ENCODE results near the gene GSE1.

GRCh38 chr16:85576944-85577343 lies 36.2 kb upstream of the GSE1 start:
- TF ChIP-seq CTCF (IDR thresholded peaks at IDR 0.05) (no peak), TCF7L2 (IDR thresholded peaks at IDR 0.05; ENCODE audit: low read depth, low read length) (no peak), POLR2AphosphoS5 (IDR thresholded peaks at IDR 0.05; ENCODE audit: low read depth, low read length) (no peak), REST (IDR thresholded peaks at IDR 0.05; ENCODE audit: insufficient read depth in 1 of 2, low read depth in 2 of 2, low read length in 1 of 2) (no peak)
